ENCODE data around the gene PYROXD2.
"Not testable (repeated sequence)": the region's sequence is repeated elsewhere in the genome, so short reads cannot be mapped to it uniquely, and the experiment has no call there.

Gene PYROXD2

GRCh38 chr10:98402478-98402877, 12.5 kb downstream of the PYROXD2 start:
- in situ Hi-C loops (cut with MboI; ENCODE audit: low pct_unique_long_range_greater_than_20kb, low sequenced_read_pairs), result no loop called here
- DNase-seq, result no peak

- no peak for DNase-seq
- in situ Hi-C loops (cut with MboI; ENCODE audit: low pct_unique_long_range_greater_than_20kb, low sequenced_read_pairs), result no loop called here
Observed at GRCh38 chr10:98400482-98400881, 14.5 kb downstream of the PYROXD2 start.

DNA sequence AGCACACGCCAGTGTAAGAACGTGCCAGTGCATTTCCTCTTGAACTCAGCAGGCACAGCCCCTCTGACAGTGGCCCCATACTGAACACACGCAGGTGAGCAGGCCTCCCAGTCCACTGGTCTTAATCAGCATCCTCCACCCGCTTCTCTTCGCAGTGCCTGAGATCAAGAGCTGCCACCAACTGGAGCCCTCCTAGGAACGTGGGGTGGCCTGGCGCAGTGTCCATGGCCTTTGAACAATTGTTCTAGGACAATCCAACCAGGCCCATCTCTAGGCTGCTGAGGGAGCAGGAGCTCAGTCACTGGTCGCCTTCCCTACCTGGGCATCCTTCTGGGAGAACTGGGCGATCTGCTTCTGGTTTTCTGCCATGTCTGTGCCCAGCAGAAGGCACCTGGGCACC, 15.2 kb downstream of the PYROXD2 start:
- no peak for DNase-seq
- in situ Hi-C loops (cut with MboI; ENCODE audit: low pct_unique_long_range_greater_than_20kb, low sequenced_read_pairs), result no loop called here

GRCh38 chr10:98397089-98397600, 17.8 kb downstream of the PYROXD2 start:
- no peak for DNase-seq
- in situ Hi-C loops (cut with MboI; ENCODE audit: low pct_unique_long_range_greater_than_20kb, low sequenced_read_pairs), result no loop called here

- in situ Hi-C loops (cut with MboI; ENCODE audit: low pct_unique_long_range_greater_than_20kb, low sequenced_read_pairs), result no loop called here
- DNase-seq, result no peak
Observed at GRCh38 chr10:98396096-98397063, 18.6 kb downstream of the PYROXD2 start.

- in situ Hi-C loops (cut with MboI; ENCODE audit: low pct_unique_long_range_greater_than_20kb, low sequenced_read_pairs), result no loop called here
- DNase-seq, result no peak
Observed at GRCh38 chr10:98394851-98395440, 20.0 kb downstream of the PYROXD2 start.

DNA sequence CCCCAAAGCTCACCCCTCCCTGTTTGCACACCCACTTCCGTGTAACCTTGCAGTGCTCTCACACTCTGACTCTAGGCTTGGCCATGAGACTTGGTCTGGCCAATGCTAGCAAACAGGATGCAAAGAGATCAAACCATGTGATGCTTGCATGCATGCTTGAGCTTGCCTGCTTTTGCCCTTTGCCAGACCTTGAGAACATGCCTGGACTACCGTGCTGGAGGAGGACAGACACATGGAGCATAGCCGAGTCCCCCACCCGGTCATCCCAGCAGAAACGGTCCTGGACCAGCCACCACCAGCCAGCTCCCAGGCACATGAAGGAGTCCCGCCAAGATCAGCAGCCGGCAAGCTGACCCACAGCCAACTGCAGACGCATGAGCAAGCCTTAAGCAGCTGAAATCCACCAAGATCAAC, 23.4 kb downstream of the PYROXD2 start:
- DNase-seq, result no peak
- in situ Hi-C loops (cut with MboI; ENCODE audit: low pct_unique_long_range_greater_than_20kb, low sequenced_read_pairs), result no loop called here

- in situ Hi-C loops (cut with MboI; ENCODE audit: low pct_unique_long_range_greater_than_20kb, low sequenced_read_pairs), result no loop called here
- no peak for DNase-seq
Observed at GRCh38 chr10:98391065-98391464, 23.9 kb downstream of the PYROXD2 start.

DNA sequence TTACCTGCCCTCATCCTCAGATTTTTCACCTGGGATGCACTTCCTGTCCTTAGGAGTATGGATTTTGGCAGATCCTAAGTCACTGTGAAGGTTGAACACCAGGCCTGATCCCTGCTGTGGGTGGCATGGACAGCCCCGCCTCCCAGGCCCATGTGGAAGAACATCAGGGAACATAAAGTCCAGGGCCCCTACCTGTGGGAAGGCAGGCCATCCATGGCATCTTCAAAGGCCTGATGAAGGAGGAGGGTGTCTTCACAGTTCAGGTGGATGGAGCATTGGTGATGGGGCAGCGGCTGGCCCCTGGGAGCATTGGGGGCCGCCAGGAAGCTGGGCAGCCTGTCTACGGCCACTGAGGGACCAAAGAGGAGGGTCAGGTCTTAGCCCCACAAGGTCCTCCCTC, 24.6 kb downstream of the PYROXD2 start:
- no peak for DNase-seq
- in situ Hi-C loops (cut with MboI; ENCODE audit: low pct_unique_long_range_greater_than_20kb, low sequenced_read_pairs), result no loop called here

DNA sequence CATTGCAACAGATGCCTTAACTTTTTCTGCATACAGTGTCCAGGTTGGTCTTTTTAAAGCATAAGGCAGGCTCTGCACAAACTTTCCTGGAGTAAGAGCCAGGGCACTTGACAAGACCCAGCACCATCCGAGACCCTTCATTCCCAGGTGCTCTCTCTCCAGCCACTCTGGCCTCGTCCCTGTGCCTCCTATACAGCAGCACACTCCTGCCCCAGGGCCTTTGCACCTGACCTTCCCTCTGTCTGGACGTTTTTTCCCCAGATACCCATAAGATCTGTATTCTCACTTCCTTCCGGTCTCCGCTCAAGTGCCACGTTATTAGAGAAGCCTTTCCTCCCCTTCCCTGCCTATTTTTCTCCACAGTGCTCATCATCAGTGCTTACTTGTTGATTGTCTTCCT, 25.6 kb downstream of the PYROXD2 start:
- no peak for DNase-seq
- in situ Hi-C loops (cut with MboI; ENCODE audit: low pct_unique_long_range_greater_than_20kb, low sequenced_read_pairs), result no loop called here

DNA sequence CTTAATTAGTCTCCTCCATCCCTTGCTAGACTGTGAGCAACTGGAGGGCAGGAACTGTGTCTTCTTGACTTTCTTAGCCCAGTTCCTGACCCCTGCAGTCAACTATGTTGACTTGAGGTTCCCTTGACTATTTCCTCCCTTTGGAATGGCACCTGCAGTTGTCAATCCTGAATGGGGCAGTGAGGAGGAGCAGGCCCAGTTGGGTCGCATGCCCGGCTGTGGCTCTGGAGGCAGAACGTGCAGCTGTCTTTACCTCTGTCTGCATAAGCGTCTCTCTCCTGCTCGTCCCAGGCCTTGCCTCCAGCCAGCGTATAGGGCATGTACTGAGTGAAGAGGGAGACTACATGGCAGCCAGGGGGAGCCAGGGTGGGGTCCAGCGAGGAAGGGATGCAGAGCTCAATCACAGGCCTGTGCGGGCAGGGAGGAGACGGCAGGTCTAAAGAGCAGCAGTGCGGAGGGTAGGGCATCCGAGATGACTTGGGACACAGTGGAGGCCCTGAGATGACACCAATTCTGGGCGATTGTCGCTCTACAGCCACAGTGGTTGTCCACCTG, 26.8 kb downstream of the PYROXD2 start:
- in situ Hi-C loops (cut with MboI; ENCODE audit: low pct_unique_long_range_greater_than_20kb, low sequenced_read_pairs), result no loop called here
- no peak for DNase-seq

- in situ Hi-C loops (cut with MboI; ENCODE audit: low pct_unique_long_range_greater_than_20kb, low sequenced_read_pairs), result no loop called here
- DNase-seq, result peak; percentile 7
Observed at GRCh38 chr10:98384531-98385133, 30.4 kb downstream of the PYROXD2 start.

DNA sequence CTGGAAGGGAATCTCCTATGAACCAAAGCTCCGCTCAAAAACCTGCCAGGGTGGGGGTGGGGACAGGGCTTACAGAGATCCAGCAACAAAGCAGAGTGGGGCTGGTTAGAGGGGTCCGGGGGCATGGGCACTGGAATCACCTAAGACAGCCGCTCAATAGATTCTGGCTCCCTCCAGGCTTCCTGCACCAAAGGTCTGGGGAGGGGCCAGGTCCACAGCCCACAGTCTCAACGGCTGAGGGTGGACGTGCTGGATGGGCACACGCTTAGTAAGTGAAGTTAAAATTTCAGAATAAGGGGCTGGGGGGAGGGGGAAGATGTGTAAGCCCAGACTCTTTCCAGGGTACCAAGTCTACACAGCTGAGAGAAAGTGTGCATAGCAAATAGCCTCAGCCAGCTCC, 31.1 kb downstream of the PYROXD2 start:
- in situ Hi-C loops (cut with MboI; ENCODE audit: low pct_unique_long_range_greater_than_20kb, low sequenced_read_pairs), result no loop called here
- no peak for DNase-seq

DNA sequence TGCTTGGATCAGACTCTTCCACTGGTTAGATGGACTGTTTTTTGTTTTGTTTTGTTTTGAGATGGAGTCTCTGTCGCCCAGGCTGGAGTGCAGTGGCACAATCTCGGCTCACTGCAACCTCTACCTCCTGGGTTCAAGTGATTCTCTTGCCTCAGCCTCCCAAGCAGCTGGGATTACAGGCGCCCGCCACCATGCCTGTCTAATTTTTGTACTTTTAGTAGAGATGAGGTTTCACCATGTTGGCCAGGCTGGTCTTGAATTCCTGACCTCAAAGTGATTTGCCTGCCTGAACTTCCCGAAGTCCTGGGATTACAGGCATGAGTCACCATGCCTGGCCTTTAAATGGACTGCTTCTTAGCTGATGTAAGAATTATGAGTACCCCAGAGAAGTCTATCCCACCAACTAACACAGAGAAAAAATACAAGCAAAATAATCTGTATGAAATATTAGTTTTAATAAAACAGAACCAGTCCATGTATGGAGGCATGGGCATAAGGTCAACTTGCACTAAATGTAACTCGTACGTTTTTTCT, 31.8 kb downstream of the PYROXD2 start:
- in situ Hi-C loops (cut with MboI; ENCODE audit: low pct_unique_long_range_greater_than_20kb, low sequenced_read_pairs); DNase-seq: not testable (repeated sequence)

DNA sequence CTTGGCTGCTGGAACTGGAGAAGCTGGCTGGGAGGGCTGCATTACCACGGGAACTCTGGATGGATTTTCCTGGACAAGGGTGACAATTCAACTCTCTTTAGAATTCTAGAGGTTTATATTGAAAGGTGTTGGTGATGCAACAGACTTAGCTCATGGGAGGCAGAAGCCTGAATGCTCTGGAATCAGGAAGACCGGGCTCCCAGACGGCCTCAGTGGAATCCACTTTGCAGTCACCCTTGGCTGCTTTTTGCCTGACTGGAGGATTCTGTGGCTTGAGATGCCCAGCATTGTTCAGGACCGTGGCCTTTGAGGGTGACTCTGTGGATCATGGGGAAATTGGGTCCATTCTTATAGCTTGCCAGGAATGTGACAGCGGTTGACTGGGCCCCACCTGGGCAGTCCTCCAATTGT, 32.3 kb downstream of the PYROXD2 start:
- in situ Hi-C loops (cut with MboI; ENCODE audit: low pct_unique_long_range_greater_than_20kb, low sequenced_read_pairs), result no loop called here
- no peak for DNase-seq

- in situ Hi-C loops (cut with MboI; ENCODE audit: low pct_unique_long_range_greater_than_20kb, low sequenced_read_pairs), result no loop called here
- DNase-seq, result no peak
Observed at GRCh38 chr10:98380493-98381339, 34.3 kb downstream of the PYROXD2 start.

DNA sequence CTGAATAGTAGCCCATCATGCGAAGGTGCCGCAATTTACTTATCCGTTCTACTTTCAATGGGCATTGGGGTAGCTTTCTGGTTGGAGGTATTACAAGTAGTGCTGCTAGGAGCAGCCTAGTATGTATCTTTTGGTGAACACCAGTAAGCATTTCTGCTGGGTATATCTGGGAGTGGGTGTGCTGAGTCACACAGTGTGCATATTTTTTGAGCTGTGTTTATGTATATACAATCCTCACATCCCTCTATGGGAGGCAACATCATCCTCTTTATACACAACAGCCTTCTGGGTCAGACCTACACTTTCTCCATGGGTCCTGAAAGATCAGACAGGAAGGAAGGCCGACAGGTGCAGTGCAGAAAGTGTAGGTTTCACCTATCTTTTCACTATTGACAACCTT, 36.3 kb downstream of the PYROXD2 start:
- in situ Hi-C loops (cut with MboI; ENCODE audit: low pct_unique_long_range_greater_than_20kb, low sequenced_read_pairs), result no loop called here
- DNase-seq, result no peak

GRCh38 chr10:98377536-98377935, 37.4 kb downstream of the PYROXD2 start:
- in situ Hi-C loops (cut with MboI; ENCODE audit: low pct_unique_long_range_greater_than_20kb, low sequenced_read_pairs), result no loop called here
- DNase-seq, result no peak

DNA sequence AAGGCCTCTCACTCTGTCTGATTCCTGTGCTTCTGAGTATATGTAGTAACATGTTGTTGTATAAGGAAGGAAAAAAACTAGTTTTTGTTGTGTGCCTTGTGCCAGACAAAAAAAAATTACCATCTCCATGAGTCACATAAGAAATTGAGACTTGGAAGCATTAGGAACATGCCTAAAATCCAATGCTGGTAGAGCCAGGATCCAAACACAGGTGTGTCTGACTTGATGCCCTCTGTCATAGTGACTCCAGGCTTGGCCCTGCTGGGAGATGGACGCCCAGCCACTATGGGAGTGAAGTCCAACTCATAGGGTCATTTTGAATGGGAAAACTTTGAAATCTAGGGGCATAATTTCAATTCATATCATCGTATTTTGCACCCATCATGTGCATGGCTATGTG, 38.0 kb downstream of the PYROXD2 start:
- in situ Hi-C loops (cut with MboI; ENCODE audit: low pct_unique_long_range_greater_than_20kb, low sequenced_read_pairs), result no loop called here
- no peak for DNase-seq
